ENCODE measurements around the gene ENKD1. TPM values are rescaled to one million over a fixed set of nuclear protein-coding genes. Genes with fewer than 3 reads are reported as not detected.

Gene ENKD1
- total and polyA plus RNA-seq, 2 of the 4 experiments (the other 2 are of a cell fraction), result 2.9 to 6.3 TPM

GRCh38 chr16:67669499-67670101 lies 3.0 kb upstream of the ENKD1 start:
- Histone ChIP-seq H2AK5ac (ENCODE audit: low read depth, low read length) (no peak overlapping the region), H4K5ac (ENCODE audit: low read depth, low read length) (no peak overlapping the region), H3K4me3 (ENCODE audit: insufficient read depth, low read depth, low read length) (no peak overlapping the region), H3K9me3 (ENCODE audit: control insufficient read depth, insufficient read depth, low read length) (no peaks in the 10 kb centered on the region), H3K4ac (ENCODE audit: low read depth, low read length) (no peak overlapping the region), H2AFZ (replicated peaks; ENCODE audit: low read length, poor library complexity) (no peak overlapping the region), H4K8ac (ENCODE audit: low read depth in 2 of 2, low read length in 2 of 2) (no peak overlapping the region), H2BK5ac (ENCODE audit: low read depth, low read length, poor library complexity, severe bottlenecking) (no peak overlapping the region), H3K18ac (ENCODE audit: low read depth, low read length) (no peak overlapping the region), H3K9me1 (ENCODE audit: insufficient read depth, low read length) (no peaks in the 10 kb centered on the region), H3K4me1 (ENCODE audit: control insufficient read depth, insufficient read depth, low read length) (peaks cover 12% of the 10 kb centered on the region), H2BK120ac (ENCODE audit: low read depth, low read length) (no peak overlapping the region), H4K91ac (ENCODE audit: insufficient read depth, low read depth, low read length) (no peak overlapping the region), H3K4me2 (ENCODE audit: low read depth, low read length) (no peak overlapping the region), H2AK9ac (replicated peaks; ENCODE audit: low read depth, low read length, poor library complexity) (no peak overlapping the region), H2BK15ac (ENCODE audit: low read depth, low read length) (no peak overlapping the region), H3K9ac (ENCODE audit: low read depth, low read length) (no peak overlapping the region), H2BK20ac (ENCODE audit: low read depth, low read length) (no peak overlapping the region), H3K27ac (ENCODE audit: insufficient read depth, low read length) (no peak overlapping the region), H3K27me3 (ENCODE audit: control insufficient read depth, insufficient read depth, low read length) (no peaks in the 10 kb centered on the region), H3K14ac (replicated peaks; ENCODE audit: low read depth, low read length) (no peak overlapping the region), H3K79me1 (ENCODE audit: low read depth in 1 of 2, low read length in 2 of 2) (peaks cover 4 to 17% of the 10 kb centered on the region in 2 experiments; a peak in 3 of 4 replicates), H3K36me3 (ENCODE audit: control insufficient read depth, insufficient read depth, low read length) (no peaks in the 10 kb centered on the region), H3K56ac (ENCODE audit: extremely low read depth, insufficient read depth, low read length) (no peak overlapping the region), H3K23ac (ENCODE audit: low read depth, low read length) (no peak overlapping the region), H4K20me1 (ENCODE audit: insufficient read depth, low read length) (0 out of 2 replicates have a peak, but pooled peaks cover 6% of the 10 kb centered on the region)
- ATAC-seq (ENCODE audit: low read depth), result no peak
- no TSS peak for BruUV-seq (replicated peaks)
- WGBS, 2 experiments (ENCODE audit: extremely low coverage in 2 of 2, insufficient read length in 1 of 2), result 95% methylated on average over 4 of the region's 10 CpGs; no CpG with 5 or more reads in 1 of the 2 experiments
- TF ChIP-seq RFX5 (IDR thresholded peaks at IDR 0.05; ENCODE audit: low read depth, low read length) (no peak), FOS (IDR thresholded peaks at IDR 0.05; ENCODE audit: low read depth, low read length) (no peak), BHLHE40 (IDR thresholded peaks at IDR 0.05; ENCODE audit: low read depth, low read length) (no peak), MXI1 (IDR thresholded peaks at IDR 0.05; ENCODE audit: borderline replicate concordance, low read depth, low read length) (no peak)
- in situ Hi-C loops (cut with MboI; ENCODE audit: low sequenced_read_pairs), result loop anchor here (5.0 to 10.0 kb wide), 2 partner anchors 145 to 258 kb away; partner anchors contain the start of gene RIPOR1
- dilution Hi-C loops (cut with HindIII; ENCODE audit: low sequenced_read_pairs, unreplicated experiment), result no loop called here
- DNase-seq, result no peak
- intact Hi-C loops (cut with micrococcal nuclease), result loop anchor here (5.0 to 10.0 kb wide), 2 partner anchors 138 to 365 kb away; partner anchors contain the start of genes RANBP10 and TSNAXIP1
- ChIA-PET CTCF (interaction anchor here (0.6 to 1.5 kb wide), 4 partner anchors 123 to 252 kb away, joined by 3 to 4 read pairs (median 4); partner anchors contain the start of gene EDC4), POLR2A (ENCODE audit: unreplicated experiment) (no interaction called here)
